Inflammatory macrophage treated with lipopolysaccharide for 1 hour (primary cell): Measurements from ENCODE around the gene TFB1M.
"Not testable (repeated sequence)": the region's sequence is repeated elsewhere in the genome, so short reads cannot be mapped to it uniquely, and the experiment has no call there.

Experiments
- DNase-seq, 2 donors: peaks; one replicate each; pipeline ENCODE4 v3.0.0-alpha.2; 2020 to 2022

TFB1M gene

GRCh38 chr6:155329460-155330132, 15.3 kb upstream of the TFB1M start:
- no peak for DNase-seq

- DNase-seq, result no peak
Measured at GRCh38 chr6:155328539-155329459, 14.5 kb upstream of the TFB1M start.

- DNase-seq, result no peak
Measured at GRCh38 chr6:155328074-155328538, 13.8 kb upstream of the TFB1M start.

GRCh38 chr6:155327326-155328073, 13.2 kb upstream of the TFB1M start:
- peak; percentile 44 to 78 for DNase-seq

GRCh38 chr6:155325700-155326516, 11.6 kb upstream of the TFB1M start:
- DNase-seq, result no peak

- no peak for DNase-seq
Measured at GRCh38 chr6:155324993-155325392, 10.7 kb upstream of the TFB1M start.

- no peak for DNase-seq
Measured at GRCh38 chr6:155324172-155324571, 9.9 kb upstream of the TFB1M start.

GRCh38 chr6:155319902-155320301, 5.6 kb upstream of the TFB1M start:
- DNase-seq, result peak; percentile 57 to 68

- DNase-seq, result no peak
Measured at GRCh38 chr6:155317186-155317585, 2.9 kb upstream of the TFB1M start.

GRCh38 chr6:155316419-155316818, 2.1 kb upstream of the TFB1M start:
- no peak for DNase-seq

- peak; percentile 26 to 39 for DNase-seq
Measured at GRCh38 chr6:155315516-155315871, 1.2 kb upstream of the TFB1M start.

GRCh38 chr6:155314773-155315515, 660 bp upstream of the TFB1M start:
- DNase-seq, result peak; percentile 51 to 71

GRCh38 chr6:155313602-155314091, 637 bp downstream of the TFB1M start:
- peak in 1 of 2 donors; percentile 14 for DNase-seq

GRCh38 chr6:155312950-155313349, 1.3 kb downstream of the TFB1M start:
- DNase-seq, result not testable (repeated sequence)

GRCh38 chr6:155311583-155311982, 2.7 kb downstream of the TFB1M start:
- DNase-seq, result no peak

GRCh38 chr6:155311086-155311485, 3.2 kb downstream of the TFB1M start:
- no peak for DNase-seq

GRCh38 chr6:155310596-155310995, 3.7 kb downstream of the TFB1M start:
- no peak for DNase-seq

GRCh38 chr6:155309150-155309549, 5.1 kb downstream of the TFB1M start:
- DNase-seq, result no peak

- no peak for DNase-seq
Measured at GRCh38 chr6:155306958-155307357, 7.3 kb downstream of the TFB1M start.

GRCh38 chr6:155303361-155303870, 10.9 kb downstream of the TFB1M start:
- DNase-seq, result no peak

GRCh38 chr6:155301867-155302266, 12.4 kb downstream of the TFB1M start:
- DNase-seq, result no peak
